ACC112 (cell line): ENCODE data around the gene HDAC8.
"Not testable (repeated sequence)": the region's sequence is repeated elsewhere in the genome, so short reads cannot be mapped to it uniquely, and the experiment has no call there.

Source experiments
- H2AFZ ChIP-seq: fragments of 200-600 bp; sonication (generic); one replicate; pipeline ENCODE4 v1.6.0; 2017; ENCODE audit warnings: antibody characterized with exemption, low read length; ENCODE audit not compliant: unreplicated experiment
- H3K27ac ChIP-seq: fragments of 200-600 bp; sonication (generic); 2 replicates; pipeline ENCODE4 v1.5.1; 2014; ENCODE audit warnings: low read depth, mild to moderate bottlenecking, antibody characterized with exemption, low read length, moderate library complexity
- H3K27me3 ChIP-seq: fragments of 200-600 bp; sonication (generic); 2 replicates; pipeline ENCODE4 v1.6.1; 2014; ENCODE audit warnings: mild to moderate bottlenecking, antibody characterized with exemption, low read length, moderate library complexity, mixed read lengths; ENCODE audit not compliant: insufficient read depth
- H3K36me3 ChIP-seq: fragments of 200-600 bp; sonication (generic); 2 replicates; pipeline ENCODE4 v1.6.1; 2016; ENCODE audit warnings: mild to moderate bottlenecking, antibody characterized with exemption, low read length, moderate library complexity, mixed read lengths; ENCODE audit not compliant: insufficient read depth
- H3K4me1 ChIP-seq: fragments of 200-600 bp; sonication (generic); one replicate; pipeline ENCODE4 v1.6.1; 2016; ENCODE audit warnings: low read length, mixed read lengths; ENCODE audit not compliant: insufficient read depth, unreplicated experiment, control insufficient read depth
- H3K4me3 ChIP-seq: fragments of 200-600 bp; sonication (generic); 2 replicates; pipeline ENCODE4 v1.5.1; 2014; ENCODE audit warnings: mild to moderate bottlenecking, low read depth, low read length
- H3K79me2 ChIP-seq: fragments of 200-600 bp; sonication (generic); one replicate; pipeline ENCODE4 v1.6.0; 2016; ENCODE audit warnings: low read length; ENCODE audit not compliant: control insufficient read depth, unreplicated experiment, insufficient read depth

HDAC8 gene

DNA sequence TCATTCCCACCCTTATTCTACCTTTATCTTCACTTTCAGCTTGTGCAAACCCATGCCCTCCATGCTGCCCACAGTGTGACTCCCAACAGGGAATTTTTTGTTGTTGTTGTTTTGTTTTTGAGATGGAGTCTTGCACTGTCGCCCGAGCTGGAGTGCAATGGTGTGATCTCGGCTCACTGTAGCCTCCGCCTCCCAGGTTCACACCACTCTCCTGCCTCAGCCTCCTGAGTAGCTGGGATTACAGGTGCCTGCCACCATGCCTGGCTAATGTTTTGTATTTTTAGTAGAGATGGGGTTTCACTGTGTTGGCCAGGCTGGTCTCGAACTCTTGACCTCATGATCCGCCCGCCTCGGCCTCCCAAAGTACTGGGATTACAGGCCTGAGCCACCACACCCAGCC lies 253.0 kb downstream of the HDAC8 start:
- H3K27me3 ChIP-seq, H3K4me3 ChIP-seq, H3K36me3 ChIP-seq, H3K27ac ChIP-seq, H2AFZ ChIP-seq, H3K4me1 ChIP-seq, H3K79me2 ChIP-seq: not testable (repeated sequence)

DNA sequence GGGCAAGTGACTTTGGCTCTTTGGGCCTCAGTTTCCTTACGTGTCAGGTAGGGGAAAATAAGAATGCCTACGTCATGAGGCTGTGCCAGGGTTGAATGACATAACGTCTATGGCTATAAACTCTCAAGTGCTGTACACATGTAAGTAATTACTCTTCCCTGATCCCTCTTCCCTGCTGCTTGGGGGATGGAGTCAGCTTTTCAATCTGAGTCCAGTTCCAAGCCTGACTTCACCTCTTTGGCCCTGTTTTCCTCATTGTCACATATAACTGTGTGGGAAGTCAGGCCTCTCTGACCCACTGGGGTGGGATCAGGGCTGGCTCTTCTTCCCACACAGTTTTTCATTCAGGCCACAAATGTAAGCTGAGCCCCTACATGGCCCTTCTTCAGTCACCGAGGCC lies 255.5 kb downstream of the HDAC8 start:
- H3K4me1 ChIP-seq = no peaks in the 10 kb centered on the region
- H3K4me3 ChIP-seq = no peak overlapping the region
- H2AFZ ChIP-seq = no peak overlapping the region
- H3K79me2 ChIP-seq = no peaks in the 10 kb centered on the region
- H3K27me3 ChIP-seq = no peaks in the 10 kb centered on the region
- H3K27ac ChIP-seq = no peak overlapping the region
- H3K36me3 ChIP-seq = no peaks in the 10 kb centered on the region

DNA sequence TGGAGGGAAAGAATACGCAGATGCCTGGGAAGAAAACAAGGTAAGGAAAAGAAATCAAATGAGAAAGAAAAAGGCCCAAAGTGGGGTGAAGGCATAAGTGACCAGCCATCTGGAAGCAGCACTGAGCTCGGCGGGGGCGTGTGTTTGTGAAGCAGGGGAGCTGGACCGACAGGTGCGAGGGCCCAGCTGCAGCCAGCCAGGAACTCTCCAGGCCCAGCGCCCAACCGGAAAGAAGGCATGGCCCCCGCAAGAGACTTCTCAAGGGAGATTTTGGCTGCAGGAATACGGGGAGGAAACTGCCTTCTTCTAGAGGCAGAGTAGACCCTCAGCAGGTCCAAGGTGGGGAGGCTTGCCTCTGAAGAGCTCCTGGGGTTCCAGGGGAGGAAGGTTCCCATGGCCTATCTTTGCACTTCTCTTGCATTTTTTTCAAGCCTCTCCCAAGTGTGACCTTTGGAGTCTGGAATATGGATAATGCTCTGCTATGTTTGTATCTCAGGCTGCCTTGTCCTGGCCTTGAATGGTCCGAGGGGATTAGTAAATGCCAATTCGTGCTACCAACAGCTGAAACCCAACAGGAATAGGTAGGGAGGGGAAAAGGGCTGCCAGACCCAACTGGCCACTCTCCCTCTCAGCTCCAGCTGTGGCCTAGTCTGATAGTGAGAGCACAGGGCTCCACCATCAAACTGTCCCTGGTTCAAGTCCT lies 256.1 kb downstream of the HDAC8 start:
- Histone ChIP-seq H3K36me3 (no peaks in the 10 kb centered on the region), H3K27ac (no peak overlapping the region), H3K27me3 (no peaks in the 10 kb centered on the region), H3K4me1 (no peaks in the 10 kb centered on the region), H2AFZ (no peak overlapping the region), H3K4me3 (no peak overlapping the region), H3K79me2 (no peaks in the 10 kb centered on the region)

DNA sequence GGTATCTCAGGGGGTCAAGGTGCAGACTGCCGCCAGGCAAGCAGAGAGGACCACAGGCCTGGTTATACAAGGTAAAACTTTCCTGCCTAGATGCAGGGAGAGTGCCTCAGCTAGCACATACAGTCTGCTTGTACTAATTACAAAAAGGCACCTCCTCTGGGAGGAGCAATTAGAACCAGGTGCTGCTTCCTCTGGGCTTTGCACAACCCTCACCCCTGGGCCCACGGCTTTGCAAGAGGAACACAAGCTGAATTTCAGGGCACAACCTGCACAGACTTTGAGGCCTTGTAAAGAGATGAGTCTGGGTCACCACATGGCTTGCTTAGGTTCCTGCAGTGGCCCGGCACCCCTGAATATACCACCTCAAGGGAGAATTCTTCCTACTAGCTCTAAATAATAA lies 257.8 kb downstream of the HDAC8 start:
- no peak overlapping the region for H2AFZ ChIP-seq
- no peaks in the 10 kb centered on the region for H3K79me2 ChIP-seq
- no peaks in the 10 kb centered on the region; the same call in 1 of the 2 replicates for H3K27me3 ChIP-seq
- H3K4me3 ChIP-seq = no peak overlapping the region
- H3K4me1 ChIP-seq = no peaks in the 10 kb centered on the region
- H3K27ac ChIP-seq = no peak overlapping the region
- H3K36me3 ChIP-seq = no peaks in the 10 kb centered on the region

DNA sequence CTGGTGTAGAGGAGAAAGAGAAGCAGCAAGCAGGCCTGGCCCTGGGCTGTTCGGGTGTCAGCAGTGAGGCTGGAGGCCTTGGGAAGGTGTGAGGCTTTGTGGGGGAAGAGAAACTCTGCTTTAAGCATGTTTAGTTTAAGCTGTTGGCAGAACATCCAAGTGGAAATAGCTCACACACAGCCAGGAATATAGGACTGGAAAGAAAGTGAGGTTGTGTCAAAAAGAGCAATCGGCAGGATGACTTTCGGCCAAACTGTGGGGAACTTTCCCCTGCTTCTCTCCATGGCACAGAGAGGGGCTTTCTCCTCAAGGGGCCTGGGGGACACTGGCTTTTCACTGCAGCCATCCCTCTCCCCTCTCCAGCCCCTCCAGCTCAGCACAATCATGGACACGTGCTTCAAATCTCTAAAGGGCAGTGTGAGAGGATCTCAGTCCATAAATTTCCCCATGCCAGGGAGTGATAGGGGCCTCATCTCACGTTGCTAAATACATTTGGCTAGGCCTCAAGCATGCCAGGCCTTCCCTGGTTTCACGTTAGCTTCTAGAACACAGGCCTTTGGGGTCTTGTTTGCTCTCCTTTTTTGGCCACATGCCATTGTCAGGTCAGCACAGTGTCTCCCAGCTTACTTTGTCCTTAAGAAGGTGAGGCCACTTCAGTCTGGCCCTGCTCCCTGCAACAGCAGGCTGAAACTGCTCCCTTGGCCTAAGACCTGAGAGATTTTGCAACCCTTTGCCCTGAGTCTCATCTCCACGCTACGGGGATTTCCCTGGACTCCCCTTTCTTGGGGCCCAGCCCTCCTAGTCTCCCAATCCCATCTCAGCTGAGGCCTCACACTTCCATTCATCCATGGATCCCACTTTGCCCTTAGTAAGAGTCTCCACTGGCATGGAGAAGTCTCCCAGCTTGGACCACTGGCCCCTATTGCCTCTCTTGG lies 258.7 kb downstream of the HDAC8 start:
- no peak overlapping the region for H3K27ac ChIP-seq
- no peaks in the 10 kb centered on the region for H3K36me3 ChIP-seq
- peaks cover 5% of the 10 kb centered on the region for H3K4me1 ChIP-seq
- no peak overlapping the region for H3K4me3 ChIP-seq
- H3K79me2 ChIP-seq = no peaks in the 10 kb centered on the region
- no peaks in the 10 kb centered on the region; the same call in 1 of the 2 replicates for H3K27me3 ChIP-seq
- no peak overlapping the region for H2AFZ ChIP-seq

DNA sequence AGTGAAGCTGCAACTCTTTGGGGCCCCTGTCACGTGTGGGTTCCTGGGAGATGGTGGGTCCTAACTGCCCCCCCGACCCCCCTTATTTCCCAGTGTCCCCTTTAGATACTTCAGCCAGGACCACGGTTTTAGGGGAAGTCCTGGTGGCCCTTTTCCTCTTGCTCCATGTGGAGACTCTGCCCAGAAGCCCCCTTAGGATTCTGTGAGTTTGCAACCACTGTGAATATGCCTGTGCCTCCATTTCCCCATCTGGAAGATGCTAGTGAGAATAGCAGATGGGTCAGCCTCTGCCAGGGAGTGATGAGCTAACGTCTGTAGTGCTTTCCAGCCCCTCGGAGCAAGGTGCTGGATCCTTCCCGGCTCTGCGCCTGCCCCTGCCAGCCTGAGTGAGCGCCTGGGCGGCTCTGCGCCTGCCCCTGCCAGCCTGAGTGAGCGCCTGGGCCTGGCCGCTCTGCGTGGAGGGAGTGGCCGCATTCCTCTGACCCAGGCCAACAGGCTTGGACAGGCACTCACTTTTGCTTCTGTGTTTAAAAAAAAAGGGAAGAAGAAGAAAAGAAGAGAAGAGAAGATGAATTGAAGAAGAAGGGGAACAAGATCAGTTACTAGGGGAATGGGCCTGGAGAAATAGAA lies 260.2 kb downstream of the HDAC8 start:
- H3K79me2 ChIP-seq = no peaks in the 10 kb centered on the region

DNA sequence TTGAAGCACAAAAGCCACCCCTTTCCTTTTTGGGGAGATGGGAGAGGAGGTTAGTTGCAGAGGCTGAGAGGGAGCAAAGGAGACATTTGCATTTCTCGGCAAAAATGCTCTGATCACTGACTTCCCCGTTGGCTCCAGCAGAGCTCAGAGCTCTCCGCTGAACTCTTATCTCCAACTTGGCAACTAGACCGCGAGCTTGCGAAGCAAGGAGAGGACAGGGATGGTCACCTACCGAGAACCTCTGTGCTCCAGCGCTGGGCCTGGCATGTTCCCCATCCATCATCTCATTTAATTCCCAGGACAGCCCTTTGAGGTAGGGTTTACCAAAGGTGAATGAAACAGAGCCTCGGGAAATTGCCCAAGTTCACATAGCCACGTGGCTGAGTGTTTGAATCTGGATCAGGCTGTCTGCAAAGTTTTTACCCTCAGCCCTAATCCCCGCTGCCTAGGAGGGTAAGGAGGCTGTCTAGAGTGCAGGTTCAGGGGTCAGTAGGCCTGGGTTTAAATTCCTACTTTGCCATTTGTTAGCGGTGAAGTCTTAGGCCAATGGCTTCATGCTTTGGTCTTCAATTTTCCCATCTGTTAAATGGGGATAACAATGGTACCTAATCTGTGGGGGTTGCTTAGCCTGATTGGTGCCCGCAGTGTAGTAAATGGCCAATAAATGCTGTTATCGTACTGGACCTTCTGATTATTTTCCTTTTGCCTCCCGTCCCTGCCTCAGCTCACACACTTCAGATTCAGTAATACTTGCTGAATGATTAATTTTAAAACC lies 263.2 kb downstream of the HDAC8 start:
- H3K27ac ChIP-seq = no peak overlapping the region
- no peaks in the 10 kb centered on the region for H3K36me3 ChIP-seq
- H3K4me1 ChIP-seq = peaks cover 14% of the 10 kb centered on the region
- peak overlapping the region; percentile 74 for H3K4me3 ChIP-seq
- H2AFZ ChIP-seq = peak overlapping the region; percentile 65
- no peaks in the 10 kb centered on the region for H3K79me2 ChIP-seq
- peaks cover 31% of the 10 kb centered on the region for H3K27me3 ChIP-seq

More for the DNA sequence above, 260.2 kb downstream of the HDAC8 start:
- H3K36me3 ChIP-seq = no peaks in the 10 kb centered on the region
- no peak overlapping the region for H3K27ac ChIP-seq
- peaks cover 13% of the 10 kb centered on the region for H3K27me3 ChIP-seq
- H3K4me3 ChIP-seq = no peak overlapping the region
- H2AFZ ChIP-seq = no peak overlapping the region
- peaks cover 11% of the 10 kb centered on the region for H3K4me1 ChIP-seq

DNA sequence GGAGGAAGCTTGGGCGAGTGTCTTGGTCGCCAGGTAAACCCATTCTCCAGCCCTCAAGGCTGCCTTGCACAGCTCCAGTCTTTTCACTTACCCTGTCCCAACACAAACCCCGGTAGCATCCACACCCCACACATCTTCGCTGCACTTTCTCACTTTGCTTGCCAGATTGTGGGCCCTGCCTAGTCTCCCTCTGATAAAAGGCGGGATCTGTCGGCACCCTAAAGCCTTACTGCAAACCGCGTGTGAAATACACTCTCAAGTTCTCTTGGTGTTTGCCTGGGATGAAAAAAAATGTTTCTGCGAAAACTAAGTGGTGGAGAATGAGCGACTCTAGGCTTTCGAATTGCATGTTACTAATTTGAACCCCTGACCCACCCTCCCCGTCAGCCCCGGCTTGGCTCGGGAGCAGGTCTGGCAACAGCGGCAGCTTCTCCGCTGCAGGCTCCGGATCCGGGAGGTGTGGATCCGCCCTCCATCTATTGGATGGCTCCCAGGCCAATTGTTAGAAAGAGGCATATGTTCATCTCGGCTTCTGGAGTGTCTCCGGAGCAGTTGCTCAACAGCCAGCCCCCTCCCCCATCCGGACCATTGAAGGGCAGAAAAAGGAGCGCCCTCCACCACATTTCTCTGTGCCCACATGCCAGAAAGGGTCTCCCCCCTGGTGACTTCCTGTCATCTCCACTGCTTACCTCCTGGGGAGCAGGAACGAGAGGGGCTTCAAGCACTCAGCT lies 263.9 kb downstream of the HDAC8 start:
- Histone ChIP-seq H3K36me3 (no peaks in the 10 kb centered on the region), H3K79me2 (no peaks in the 10 kb centered on the region), H2AFZ (peak overlapping the region; percentile 65), H3K4me1 (peaks cover 14% of the 10 kb centered on the region), H3K27me3 (peaks cover 39% of the 10 kb centered on the region), H3K27ac (no peak overlapping the region), H3K4me3 (peak overlapping the region; percentile 74)

DNA sequence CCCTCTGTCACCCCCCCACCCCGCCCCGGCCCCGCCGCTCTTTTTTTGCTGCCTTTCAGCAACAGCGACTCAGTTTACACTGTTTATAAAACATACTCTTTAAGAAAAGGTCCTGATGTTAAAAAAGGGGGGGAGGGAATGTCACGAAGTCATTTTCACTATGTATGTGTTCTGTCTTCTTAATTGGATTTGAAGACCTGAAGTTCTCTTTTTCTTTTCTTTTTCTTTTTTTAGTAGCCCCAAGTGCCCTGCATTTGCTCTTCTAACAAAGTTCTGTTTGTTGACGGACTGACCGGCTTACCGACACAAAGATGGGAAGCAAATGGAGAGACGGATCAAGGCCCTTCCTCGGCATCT lies 264.5 kb downstream of the HDAC8 start:
- peaks cover 14% of the 10 kb centered on the region for H3K4me1 ChIP-seq
- no peaks in the 10 kb centered on the region for H3K79me2 ChIP-seq
- H3K27ac ChIP-seq = no peak overlapping the region
- no peak overlapping the region for H2AFZ ChIP-seq
- H3K36me3 ChIP-seq = no peaks in the 10 kb centered on the region
- H3K4me3 ChIP-seq = peak overlapping the region; percentile 74; the same call in 1 of the 2 replicates
- H3K27me3 ChIP-seq = peaks cover 44% of the 10 kb centered on the region

DNA sequence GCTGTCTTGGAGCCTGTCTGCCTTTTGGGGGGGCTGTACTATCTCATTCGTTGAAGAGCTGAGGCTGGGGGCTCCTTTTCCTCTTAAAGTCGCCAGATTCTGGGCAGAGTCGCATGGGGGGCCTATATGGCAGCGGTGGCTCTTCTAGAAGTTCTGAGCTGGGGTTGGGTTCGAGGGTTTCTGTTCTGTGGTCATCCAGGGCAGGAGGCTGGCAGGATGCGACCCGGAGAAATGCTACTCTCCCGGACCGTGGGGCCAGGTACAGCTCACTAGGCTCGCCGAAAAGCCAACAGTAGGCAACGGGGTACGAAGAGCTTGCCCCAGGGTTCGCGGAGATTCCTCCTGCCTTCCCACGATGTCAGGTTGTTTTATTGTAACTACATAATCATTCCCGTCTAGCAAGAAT lies 265.0 kb downstream of the HDAC8 start:
- Histone ChIP-seq H3K4me1 (peaks cover 14% of the 10 kb centered on the region), H3K27ac (no peak overlapping the region), H3K27me3 (peaks cover 49% of the 10 kb centered on the region), H3K36me3 (no peaks in the 10 kb centered on the region), H3K4me3 (peak overlapping the region; percentile 59), H3K79me2 (no peaks in the 10 kb centered on the region), H2AFZ (no peak overlapping the region)
